Ovary (tissue), 3 donors: ENCODE data around the gene PKD1L1.

Experiments used
- CTCF ChIP-seq, 3 donors: fragments of 450-650 bp in 2 of 3; fragments of 200-600 bp in 1 of 3; IDR thresholded peaks; one replicate each; pipeline versions ENCODE4 v1.5.1 to v1.8.0; 2016 to 2022; ENCODE audit warnings: antibody characterized with exemption in 3 of 3, mild to moderate bottlenecking in 1 of 3
- POLR2A ChIP-seq: fragments of 450-650 bp; IDR thresholded peaks from one replicate; pipeline ENCODE4 v1.6.1; 2017; ENCODE audit warnings: antibody characterized with exemption, mild to moderate bottlenecking, moderate library complexity
- donor health status: DM: no; HTN: no; CAD: no.

GRCh38 chr7:47940088-47941013 lies 7.9 kb downstream of the PKD1L1 start:
- TF ChIP-seq CTCF (IDR thresholded peaks at IDR 0.05) (no peak), POLR2A (no peak)
